ENCODE measurements around the gene BLCAP.
A peak's percentile ranks its signal among the peaks of the same experiment; 100 is the strongest.
"Not testable (repeated sequence)": the region's sequence is repeated elsewhere in the genome, so short reads cannot be mapped to it uniquely, and the experiment has no call there.

BLCAP gene

GRCh38 chr20:37554721-37555298 lies 27.1 kb upstream of the BLCAP start:
- not testable (repeated sequence) for DNase-seq

- no peak for DNase-seq
Observed at GRCh38 chr20:37552415-37552814, 24.7 kb upstream of the BLCAP start.

- DNase-seq: not testable (repeated sequence)
Observed at GRCh38 chr20:37551660-37552059, 24.0 kb upstream of the BLCAP start.

- DNase-seq: not testable (repeated sequence)
Observed at GRCh38 chr20:37550101-37550920, 22.6 kb upstream of the BLCAP start.

GRCh38 chr20:37547912-37548311 lies 20.2 kb upstream of the BLCAP start:
- DNase-seq: no peak

- DNase-seq: no peak
Observed at GRCh38 chr20:37545516-37545915, 17.8 kb upstream of the BLCAP start.

GRCh38 chr20:37544386-37544785 lies 16.7 kb upstream of the BLCAP start:
- no peak for DNase-seq

- DNase-seq: no peak
Observed at GRCh38 chr20:37543828-37544227, 16.2 kb upstream of the BLCAP start.

GRCh38 chr20:37542281-37542680 lies 14.6 kb upstream of the BLCAP start:
- no peak for DNase-seq

- no peak for DNase-seq
Observed at GRCh38 chr20:37541326-37541725, 13.7 kb upstream of the BLCAP start.

GRCh38 chr20:37540838-37541237 lies 13.2 kb upstream of the BLCAP start:
- DNase-seq: not testable (repeated sequence)

- no peak for DNase-seq
Observed at GRCh38 chr20:37540001-37540400, 12.3 kb upstream of the BLCAP start.

GRCh38 chr20:37539424-37539823 lies 11.7 kb upstream of the BLCAP start:
- no peak for DNase-seq

- no peak for DNase-seq
Observed at GRCh38 chr20:37538003-37538402, 10.3 kb upstream of the BLCAP start.

- no peak for DNase-seq
Observed at GRCh38 chr20:37537505-37537904, 9.8 kb upstream of the BLCAP start.

GRCh38 chr20:37535443-37536132 lies 7.9 kb upstream of the BLCAP start:
- DNase-seq: no peak

- peak; percentile 39 for DNase-seq
Observed at GRCh38 chr20:37534401-37535157, 6.9 kb upstream of the BLCAP start.

- DNase-seq: no peak
Observed at GRCh38 chr20:37533154-37533715, 5.6 kb upstream of the BLCAP start.

GRCh38 chr20:37531856-37532255 lies 4.2 kb upstream of the BLCAP start:
- DNase-seq: no peak

- DNase-seq: no peak
Observed at GRCh38 chr20:37530696-37531095, 3.0 kb upstream of the BLCAP start.

- no peak for DNase-seq
Observed at GRCh38 chr20:37529968-37530600, 2.4 kb upstream of the BLCAP start.

GRCh38 chr20:37529214-37529967 lies 1.7 kb upstream of the BLCAP start:
- no peak for DNase-seq

Data from stimulated activated CD4-positive, alpha-beta T cell treated with anti-CD3 and anti-CD28 coated beads, Interleukin-15, amount 100 ng/mL, for 24 hours (primary cell).